ELF-1 (cell line): ENCODE data around the gene RANBP10.

Source experiments
- DNase-seq: peaks from one replicate; pipeline ENCODE4 v3.0.0-alpha.2; 2016; ENCODE audit warnings: low read depth, low spot score

RANBP10 gene

DNA sequence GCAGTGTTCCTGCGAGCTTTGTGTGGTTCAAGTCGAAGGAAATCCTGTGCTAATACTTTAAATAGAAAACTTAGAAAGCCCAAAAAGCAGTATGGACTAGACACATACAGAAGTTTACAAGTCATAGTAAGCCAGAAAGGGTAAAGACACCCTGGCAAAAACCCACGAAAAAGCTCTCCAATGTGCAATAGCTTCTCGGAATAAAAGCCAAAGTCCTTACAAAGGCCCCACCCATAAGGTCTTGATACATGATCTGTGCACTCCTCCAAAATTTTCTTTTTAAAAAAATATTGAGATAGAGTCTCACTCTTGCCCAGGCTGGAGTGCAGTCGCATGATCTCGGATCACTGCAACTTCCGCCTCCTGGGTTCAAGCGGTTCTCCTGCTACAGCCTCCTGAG, 129.4 kb downstream of the RANBP10 start:
- no peak for DNase-seq

DNA sequence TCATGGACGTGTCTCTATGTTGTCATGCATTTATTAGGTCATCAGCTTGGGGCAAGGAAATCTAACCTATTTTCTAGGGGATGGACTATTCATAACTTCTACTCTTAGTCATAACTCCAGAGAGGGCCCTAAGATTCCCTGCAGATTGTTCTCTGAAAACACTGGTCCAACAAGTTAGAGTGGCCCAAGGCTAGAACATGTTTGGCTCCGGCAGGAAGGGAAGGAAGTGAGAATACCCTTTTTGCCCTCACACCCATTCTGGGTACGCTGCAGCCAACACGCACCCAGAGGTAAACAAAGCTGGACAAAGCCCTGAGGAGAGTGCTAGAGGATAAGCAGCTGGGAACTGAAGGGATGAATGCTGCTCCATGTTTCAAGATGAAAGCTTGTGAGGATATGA, 129.8 kb downstream of the RANBP10 start:
- no peak for DNase-seq

- DNase-seq = no peak
Measured at GRCh38 chr16:67675999-67676398, 130.4 kb downstream of the RANBP10 start.

DNA sequence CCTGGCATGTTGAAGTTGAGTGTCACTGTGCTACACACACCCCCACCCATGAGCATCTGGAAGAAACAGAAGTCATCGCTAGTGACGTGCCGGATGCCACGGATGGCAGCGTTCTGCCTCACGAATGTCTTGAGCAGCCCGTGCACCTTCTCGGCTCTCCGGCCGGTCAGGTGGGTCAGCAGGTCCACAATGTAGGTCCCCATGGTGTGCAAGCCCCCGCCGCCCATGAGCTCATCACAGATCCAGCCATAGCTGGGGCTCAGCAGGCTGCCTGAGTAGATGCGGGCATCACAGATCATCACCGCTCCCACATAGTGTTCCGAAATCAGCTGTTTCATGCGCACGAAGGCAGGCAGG, 130.8 kb downstream of the RANBP10 start:
- no peak for DNase-seq

DNA sequence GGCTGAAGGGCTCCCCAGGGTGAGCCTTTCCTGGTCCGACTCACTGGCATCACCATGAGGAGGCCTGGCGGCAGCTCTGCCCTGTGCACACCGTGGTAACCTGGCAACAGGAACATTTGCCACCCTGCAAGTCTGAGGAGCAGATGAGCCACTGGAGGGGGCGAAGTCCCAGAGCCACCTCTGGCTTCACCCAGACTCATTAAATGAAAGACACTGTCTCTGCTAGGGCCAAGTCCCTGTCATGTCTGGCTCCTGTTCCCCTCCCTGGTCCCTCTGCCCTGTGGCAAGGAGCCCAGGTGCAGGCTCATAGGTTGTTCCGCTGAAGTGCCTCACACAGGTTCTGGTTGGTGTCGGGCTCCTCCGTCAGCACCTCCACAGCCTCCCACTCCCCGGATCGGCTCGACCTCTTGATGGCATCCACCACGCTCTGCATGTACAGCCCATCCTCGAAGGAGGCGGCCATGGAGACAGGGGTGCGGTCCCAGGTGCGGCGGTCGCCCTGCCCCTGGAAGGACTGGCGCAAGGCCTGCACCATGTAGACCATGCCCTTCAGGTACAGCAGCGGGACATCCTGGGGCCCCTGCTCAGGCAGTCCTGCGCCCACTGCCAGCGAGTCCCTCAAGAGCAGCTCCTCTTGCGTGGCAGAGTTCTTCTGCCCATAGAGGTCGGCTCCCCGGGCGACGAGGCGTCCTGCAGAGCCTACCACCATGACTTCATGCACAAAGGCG, 131.3 kb downstream of the RANBP10 start:
- no peak for DNase-seq

DNA sequence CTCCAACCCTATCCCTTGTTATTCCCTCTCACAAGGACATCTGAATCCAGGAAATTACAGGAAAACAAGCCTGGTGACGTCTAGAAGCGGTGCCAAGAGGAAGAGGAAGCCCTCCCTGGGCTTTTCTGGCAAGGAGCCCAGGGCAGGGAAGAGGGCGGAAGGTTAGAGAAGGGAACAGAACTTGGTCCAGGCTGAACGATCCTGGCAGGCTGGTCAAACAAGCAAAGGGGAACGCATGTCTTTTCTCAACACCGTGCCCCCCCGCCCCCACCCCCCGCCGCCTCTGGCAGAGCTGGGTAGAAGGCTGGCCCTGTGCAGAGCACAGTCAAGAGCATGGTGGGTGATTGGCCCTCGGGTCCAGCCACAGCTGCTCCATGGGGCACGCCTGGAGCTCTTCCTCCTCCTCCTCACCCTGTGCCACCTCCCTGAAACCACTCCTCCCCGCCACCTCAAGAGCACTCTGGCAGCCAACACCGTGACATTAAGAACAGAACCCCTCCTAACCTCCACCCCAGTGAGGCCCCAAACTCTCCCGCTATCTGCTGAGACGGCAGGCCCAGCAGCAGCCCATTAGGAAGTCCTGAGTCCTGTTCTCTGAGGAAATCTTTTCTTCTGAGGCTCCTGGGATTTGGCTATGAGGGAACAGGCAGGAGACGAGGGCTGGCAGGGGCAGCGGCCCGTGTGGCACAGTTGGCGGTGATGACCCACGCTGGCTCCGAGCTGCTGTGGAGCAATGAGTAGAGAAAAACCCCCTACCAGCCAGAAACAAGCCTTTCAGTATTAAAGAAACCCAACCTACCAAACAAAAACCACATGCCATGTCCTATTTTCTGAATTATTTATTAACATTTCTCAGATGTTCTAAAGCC, 132.4 kb downstream of the RANBP10 start:
- DNase-seq = no peak
